Dedifferentiated amniotic fluid mesenchymal stem cell (primary cell): ENCODE results near the gene LRRC2.
A peak's percentile ranks its signal among the peaks of the same experiment; 100 is the strongest.
"Not testable (repeated sequence)": the region's sequence is repeated elsewhere in the genome, so short reads cannot be mapped to it uniquely, and the experiment has no call there.

Source experiments
- DNase-seq: peaks from one replicate; pipeline ENCODE4 v3.0.0-alpha.2; 2016; ENCODE audit errors: extremely low spot score

Gene LRRC2

DNA sequence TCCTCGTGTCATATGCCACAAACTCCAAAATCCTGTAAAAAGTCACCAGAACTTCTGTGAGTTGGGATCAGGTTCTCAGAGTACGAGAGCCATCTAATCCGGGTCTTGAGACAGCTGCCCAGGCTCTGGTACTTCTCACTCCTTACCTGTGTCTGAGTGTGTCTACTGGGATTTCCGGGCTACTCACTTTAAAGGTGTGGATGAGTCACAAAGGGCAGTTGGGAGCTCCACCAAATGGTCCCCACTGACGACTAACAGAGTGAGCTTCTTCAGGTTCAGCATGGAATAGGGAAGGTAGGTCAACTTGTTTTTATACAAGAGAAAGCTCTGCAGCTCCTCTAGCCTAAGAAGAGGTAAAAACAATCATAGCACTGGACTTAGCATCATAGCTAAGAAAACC, 38.9 kb downstream of the LRRC2 start:
- DNase-seq, result no peak

DNA sequence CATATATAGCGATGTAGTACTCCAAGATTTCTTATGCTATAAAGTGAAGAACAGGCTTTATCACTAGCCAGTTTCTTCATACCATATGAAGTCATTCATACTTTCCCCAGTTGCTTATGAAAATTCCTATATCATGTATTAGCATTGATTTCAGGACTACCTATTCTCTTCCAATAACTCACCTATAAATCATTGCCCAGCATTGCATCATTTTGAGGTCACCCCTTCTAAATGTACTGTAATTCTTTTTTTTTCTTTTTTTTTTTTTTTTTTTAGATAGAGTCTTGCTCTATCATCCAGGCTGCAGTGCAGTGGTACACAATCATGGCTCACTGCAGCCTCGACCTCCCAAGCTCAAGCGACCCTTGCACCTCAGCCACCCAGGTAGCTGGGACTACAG, 41.3 kb downstream of the LRRC2 start:
- no peak for DNase-seq

DNA sequence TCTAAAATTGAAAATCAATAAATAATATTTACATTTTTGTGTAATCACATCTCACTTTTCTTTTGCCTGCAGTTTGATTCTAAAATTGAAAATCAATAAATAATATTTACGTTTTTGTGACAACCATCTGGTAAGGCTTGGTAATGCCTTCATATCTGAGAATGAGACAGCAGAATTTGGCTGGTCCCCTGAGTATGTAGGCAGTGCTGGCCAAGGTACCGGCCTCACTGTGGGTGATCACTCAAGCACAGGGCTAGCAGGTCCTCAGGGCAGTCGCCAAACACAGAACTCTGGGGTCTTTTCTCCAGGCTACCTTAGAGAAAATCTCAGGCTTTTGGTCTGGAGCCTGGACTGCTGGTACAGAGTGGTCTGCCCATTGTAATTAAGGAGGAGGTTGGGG, 42.1 kb downstream of the LRRC2 start:
- DNase-seq, result no peak

DNA sequence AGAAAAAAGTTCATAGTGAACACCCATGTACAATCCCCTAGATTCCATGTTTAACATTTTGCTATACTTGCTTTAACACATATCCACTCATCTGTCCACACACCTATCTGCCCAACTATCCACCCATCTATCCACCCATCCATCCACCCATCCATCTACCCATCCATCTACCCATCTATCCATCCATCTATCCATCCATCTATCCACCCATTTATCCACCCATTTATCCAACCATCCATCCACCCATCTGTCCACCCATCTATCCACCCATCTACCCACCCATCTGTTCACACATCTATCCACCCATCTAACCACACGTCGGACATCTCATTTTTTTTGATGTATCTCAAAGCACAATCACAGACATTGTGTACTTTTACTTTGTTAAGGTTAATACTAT, 42.5 kb downstream of the LRRC2 start:
- no peak for DNase-seq

DNA sequence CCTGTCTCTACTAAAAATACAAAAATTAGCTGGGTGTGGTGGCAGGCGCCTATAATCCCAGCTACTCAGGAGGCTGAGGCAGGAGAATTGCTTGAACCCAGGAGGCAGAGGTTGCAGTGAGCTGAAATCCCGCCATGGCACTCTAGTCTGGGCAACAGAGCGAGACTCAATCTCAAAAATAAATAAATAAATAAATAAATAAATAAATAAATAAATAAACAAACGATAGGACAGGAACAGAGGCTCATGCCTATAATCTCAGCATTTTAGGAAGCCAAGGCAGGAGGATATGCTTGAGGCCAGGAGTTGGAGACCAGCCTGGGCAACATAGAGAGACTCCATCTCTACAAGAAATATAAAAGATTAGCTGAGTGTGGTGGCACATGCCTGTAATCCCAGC, 43.9 kb downstream of the LRRC2 start:
- DNase-seq, result not testable (repeated sequence)

DNA sequence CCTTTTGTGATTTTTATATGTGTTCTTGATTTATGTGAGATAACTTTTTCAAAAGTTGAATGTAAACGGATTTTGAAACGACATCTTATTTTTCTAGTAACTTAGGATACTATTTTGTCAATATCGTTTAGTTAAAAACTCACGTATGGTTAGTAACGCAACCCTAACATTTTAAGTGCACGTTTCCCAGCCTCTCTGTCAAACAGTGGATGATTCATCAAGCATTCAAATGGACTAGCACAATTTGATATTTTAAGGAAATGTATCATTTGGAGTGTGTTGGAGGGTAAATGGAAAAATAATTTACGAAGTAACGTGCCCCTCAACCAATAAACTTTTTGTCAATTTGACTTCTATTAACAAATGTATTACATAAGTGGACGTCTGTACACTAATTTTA, 45.0 kb downstream of the LRRC2 start:
- DNase-seq, result no peak

DNA sequence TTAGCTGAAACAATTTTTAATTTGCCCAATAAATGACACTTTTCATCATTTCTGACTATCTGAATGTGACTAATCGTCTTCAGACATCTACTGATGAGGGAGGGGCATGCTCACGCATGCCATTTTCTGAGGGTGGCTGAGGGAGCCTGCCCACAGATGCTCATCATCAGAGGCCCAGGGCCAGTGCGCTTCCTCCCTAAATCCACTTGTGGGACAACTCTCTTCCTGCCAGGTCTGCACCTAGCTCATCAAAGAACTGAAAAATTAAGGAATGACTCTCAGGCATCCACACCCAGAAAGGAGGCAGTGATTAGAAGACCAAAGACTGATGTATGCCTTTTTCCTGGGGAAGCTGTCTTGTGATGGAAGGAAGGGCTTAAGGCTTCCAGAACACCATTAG, 45.6 kb downstream of the LRRC2 start:
- no peak for DNase-seq

DNA sequence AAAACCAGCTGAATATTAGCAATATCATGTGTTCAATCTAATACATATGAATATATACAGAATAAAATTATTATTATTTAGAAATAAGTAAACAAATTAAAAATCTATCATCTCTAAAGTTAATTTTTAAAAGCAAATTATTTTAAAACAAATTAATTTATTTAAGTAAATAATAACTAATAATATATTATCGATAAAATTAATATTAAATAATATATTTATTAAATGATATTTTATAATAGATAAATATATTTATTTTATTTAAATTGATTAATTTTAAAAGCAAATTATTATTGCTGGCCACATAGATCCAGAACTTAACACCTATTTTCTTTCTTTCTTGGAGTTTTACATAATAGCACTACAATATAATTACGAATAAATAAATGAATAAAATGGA, 46.1 kb downstream of the LRRC2 start:
- no peak for DNase-seq

DNA sequence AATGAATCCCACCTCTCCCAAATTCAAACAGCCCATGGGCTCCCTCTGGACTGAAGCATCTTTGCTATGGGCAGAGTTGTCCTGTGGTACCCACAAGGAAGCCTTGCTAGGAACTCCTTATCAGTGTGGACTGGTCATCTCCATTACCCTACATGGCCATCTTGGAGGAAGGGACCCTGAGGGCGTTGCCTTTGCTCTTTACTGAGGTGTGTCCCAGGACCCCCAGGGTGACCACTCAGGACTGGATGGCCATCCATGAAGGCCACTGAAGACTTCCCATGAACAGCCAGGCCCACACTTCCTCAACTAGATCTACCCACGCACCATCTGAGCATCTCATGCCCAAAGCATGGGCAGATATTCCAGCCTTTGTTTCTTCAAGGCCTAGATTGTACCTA, 48.3 kb downstream of the LRRC2 start:
- no peak for DNase-seq

DNA sequence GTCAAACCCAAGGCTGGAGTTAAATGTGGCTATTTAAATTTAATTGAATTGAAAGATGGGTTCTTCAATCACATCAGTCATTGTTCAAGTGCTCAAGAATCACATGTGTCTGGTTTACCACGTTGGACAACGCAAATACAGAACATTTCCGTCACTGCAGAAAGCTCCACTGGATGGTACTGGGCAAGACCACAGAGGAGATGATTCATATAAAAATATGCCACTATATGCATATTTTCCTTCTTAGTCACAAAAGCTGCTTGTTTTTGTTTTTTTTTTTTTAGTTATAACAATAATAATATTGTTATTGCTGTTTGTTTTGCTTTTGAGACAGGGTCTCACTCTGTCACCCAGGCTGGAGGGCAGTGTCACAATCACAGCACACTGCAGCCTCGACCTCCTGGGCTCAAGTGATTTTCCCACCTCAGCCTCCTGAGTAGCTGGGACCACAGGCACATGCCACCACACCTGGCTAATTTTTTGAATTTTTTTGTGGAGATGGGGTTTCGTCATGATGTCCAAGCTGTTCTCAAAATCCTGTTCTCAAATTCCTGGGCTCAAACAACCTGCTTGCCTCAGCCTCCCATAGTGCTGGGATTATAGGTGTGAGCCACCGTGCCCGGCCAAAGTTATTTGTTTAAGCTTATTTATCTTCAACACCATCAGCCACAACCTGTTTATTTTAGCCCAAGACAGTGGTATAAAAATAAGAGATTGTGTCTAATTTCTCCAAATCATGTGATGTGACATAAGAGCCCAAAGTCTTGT, 48.9 kb downstream of the LRRC2 start:
- DNase-seq, result peak; percentile 78

DNA sequence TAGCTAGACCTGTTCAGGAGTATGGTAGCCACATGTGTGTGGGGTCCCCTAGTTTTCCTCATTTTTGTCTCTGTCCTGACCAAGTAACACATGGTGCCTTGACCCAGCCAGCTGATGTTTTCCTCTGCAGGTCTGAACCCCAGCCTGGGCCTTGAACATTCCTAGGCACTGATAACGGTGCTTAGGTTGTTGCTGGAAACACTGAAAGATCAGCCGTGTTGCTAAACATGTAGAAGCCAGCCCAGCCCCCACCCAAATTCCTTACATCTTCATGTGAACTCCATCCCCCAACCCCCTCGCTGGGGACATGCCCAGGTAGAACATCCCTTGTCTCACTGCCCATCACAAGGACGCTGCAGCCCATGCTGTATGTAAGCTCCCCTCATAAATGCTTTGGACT, 49.6 kb downstream of the LRRC2 start:
- DNase-seq, result no peak

DNA sequence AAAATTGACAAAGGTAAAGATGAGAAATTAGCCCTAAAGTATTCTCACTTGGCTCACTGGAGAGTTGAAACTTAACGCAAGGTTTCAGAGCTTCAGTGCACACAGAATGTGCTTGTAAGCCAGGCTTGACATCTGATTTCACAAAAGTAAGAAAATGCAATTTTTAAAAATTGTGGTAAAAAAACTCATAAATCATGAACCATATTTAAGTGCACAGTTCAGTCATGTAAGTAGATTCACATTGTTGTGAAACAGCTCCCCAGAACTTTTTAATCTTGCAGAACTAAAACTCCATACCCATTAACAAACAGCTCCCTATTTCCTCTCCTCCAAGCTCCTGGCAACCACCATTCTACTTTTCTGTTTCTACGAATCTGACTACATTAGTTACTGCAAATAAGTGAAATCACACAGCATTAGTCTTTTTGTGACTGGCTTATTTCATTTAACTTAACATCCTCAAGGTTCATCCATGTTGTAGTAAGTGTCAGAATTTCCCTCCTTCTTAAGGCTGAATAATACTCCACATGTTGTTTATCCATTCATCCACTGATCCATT, 53.8 kb downstream of the LRRC2 start:
- DNase-seq, result no peak

DNA sequence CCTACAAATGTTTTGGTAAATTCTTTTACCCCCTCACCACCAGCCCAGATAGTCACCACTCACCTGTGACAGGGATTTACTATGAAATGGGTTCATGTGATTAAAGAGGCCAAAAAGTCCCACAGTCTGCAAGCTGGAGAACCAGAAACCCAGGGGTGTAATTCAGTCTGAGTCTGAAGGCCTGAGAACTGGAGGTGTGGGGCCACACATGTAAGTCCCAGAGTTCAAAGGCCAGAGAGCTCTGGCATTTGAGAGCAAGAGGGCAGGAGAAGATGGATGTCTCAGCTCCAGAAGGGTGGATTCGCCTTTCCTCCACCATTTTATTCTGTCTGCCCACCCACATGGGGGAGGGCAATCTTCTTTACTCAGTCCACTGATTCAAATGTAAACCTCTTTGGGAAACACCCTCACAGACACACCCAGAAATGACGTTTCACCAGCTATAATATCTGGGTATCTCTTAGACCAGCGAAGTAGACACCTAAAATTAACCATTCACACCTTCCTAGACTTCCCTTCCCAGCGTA, 56.4 kb downstream of the LRRC2 start:
- no peak for DNase-seq

DNA sequence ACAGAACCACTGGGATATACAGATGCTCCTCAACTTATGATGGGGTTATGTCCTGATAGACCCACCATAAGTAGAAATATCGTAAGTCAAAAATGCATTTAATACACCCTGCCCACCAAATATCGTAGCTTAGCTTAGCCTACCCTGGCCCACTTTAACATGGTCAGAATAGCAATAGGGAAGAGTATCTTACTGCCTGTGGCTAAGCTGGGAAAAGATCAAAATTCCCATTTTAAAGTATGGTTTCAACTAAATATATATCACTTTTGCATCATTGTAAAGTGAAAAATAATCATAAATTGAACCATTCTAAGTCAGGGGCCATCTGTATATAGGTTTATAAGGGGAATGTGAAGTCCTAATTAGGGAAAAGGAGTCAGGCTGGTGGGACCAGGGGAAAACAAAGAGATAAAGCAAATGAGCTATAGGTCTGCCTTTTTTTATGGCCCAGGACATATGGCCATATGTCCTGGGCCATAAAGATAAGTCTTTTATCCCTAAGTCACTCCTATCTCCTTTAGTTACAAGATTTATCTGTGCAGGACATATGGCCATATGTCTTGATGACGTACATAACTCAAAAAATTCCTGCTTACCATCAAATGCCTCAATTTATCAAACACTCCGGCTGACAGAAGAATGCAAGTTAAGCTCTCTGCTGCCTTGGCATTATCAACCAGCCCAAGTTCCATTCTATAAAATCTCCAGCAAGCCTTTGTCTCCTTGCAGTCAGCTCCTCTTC, 57.1 kb downstream of the LRRC2 start:
- no peak for DNase-seq

DNA sequence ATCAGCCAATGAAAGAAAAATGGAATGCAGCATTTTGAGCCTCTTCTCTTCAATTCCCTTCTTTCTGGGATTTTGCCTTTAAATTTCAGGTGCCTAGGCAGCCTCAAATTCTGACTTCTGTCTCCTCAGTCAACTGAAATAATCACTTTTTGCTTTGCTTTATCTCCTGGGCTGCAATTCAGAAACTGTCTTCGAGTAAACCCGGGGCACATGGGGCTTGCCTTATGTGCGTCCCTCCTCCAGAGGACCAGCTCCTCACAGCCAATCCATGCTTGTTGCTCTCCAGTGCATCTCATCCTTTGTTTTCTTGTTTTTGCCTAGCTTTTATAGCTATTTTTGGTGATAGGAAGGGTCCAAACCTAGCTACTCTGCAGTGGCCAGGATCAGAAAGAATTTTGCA, 59.6 kb downstream of the LRRC2 start:
- DNase-seq, result no peak

DNA sequence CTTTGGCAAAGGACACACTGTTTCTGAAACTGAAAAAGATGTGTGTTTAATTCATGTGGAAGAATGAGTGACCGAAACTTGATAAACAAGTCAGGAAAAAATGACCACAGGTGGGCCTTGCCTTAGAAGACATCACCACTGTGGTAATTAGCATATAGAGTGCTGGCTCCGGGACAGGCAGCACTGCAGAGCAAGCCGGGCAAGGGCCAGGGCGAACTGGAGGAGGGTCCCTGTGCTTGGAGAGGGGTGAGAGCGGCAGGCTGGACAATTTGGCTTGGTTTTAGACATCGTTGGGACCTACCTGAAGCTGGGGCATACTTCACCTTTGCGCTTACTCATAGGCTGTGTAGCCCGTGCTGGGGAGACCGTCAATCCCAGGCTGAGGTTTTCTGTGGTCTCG, 60.1 kb downstream of the LRRC2 start:
- no peak for DNase-seq

DNA sequence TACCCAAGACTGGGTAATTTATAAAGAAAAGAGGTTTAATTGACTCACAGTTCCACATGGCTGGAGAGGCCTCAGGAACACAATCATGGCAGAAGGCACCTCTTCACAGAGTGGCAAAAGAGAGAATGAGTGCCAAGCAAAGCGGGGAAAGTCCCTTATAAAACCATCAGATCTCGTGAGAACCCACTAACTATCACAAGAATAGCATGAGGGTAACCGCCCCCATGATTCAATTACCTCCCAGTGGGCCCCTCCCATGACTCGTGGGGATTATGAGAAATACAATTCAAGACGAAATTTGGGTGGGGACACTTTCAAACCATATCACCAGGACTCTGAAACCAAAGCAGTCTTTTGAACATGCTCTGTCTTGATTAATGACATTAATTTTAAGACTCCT, 61.3 kb downstream of the LRRC2 start:
- DNase-seq, result no peak

DNA sequence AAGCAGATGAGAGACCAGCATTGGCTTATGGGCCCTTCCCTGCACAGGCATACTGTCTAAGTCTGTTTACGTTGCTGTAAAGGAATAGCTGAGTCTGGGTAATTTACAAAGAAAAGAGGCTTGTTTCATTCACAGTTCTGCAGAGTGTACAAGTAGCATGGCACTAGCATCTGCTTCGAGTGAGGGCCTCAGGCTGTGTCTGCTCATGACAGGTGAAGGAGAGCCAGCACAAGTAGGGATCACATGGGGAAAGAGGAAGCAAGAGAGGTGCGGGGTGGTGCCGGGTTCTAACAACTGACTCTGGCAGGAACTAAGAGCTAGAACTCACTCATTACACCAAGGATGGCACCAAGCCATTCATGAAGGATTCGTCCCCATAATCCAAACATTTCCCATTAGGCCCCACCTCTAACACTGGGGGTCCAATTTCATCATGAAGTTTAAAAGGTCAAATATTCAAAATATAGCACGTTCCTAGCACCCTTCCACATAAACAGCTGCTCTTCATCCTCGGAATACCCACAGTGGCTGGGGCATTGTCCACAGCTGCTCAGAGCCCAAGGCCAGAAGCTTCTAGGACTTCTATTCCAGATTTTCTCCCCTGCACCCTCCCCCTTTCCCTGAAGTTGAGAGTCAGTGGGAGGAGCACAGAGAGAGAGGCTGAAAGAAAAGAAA, 62.8 kb downstream of the LRRC2 start:
- DNase-seq, result no peak

DNA sequence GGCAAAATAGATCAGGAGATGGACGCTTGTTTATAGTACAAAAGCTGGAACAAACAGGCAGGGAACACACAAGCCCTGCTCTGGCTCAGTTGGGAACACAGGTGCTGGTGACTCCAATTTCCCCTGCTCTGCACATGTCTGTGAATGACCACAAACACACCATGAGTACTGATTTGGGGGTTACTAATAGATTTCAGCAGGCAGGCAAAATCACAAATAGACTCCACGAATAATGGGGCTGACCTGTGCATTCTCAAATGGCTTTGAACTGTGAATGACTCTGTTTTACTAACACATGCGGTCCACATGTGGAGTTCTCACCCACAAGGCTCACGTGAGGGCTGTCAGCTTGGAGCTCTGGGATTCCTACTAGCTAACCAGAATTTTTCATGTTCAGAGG, 64.4 kb downstream of the LRRC2 start:
- no peak for DNase-seq

DNA sequence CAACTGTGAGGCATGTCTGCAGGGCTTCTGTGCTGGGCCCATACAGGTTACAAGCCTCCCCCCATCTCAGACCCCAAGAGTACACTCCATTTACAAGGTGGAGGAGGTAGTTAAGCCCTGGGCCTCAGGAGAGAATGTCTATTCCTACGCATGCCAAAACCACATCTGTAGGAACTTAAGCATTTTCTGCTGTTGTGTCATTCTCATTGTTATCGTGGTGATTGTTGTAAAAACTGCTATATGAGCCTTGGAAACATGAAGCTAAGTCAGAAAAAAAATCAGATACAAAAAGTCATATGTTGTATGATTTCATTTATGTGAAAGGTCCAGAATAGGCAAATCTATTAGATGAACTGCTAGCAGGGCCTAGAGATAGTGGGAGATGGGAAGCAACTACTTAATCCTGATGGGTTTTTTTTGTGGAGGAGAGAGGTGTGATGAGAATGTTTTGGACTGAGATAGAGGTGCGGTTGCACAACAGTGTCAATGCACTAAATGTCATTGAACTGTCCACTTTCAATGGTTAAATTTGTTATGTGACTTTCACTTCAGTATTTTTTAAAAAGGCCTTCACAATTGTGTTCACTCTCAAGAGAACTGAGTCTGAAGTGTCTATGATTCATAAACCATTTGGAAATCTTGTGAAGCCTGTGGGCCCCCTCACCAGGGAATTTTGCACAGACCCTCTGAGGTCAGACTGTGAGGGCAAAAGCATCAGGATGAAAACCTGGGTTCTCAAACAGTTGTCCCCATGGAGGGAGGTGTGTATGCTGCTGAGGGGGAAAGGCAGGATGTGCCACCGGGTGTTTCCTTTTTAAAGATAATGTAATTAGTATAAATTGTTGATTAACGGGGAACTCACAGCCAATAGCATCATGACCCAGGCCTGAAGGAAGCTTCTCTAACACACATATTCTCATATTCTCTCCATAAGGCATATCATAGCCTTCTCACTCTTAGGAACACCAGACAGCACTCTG, 65.2 kb downstream of the LRRC2 start:
- peak; percentile 66 for DNase-seq

DNA sequence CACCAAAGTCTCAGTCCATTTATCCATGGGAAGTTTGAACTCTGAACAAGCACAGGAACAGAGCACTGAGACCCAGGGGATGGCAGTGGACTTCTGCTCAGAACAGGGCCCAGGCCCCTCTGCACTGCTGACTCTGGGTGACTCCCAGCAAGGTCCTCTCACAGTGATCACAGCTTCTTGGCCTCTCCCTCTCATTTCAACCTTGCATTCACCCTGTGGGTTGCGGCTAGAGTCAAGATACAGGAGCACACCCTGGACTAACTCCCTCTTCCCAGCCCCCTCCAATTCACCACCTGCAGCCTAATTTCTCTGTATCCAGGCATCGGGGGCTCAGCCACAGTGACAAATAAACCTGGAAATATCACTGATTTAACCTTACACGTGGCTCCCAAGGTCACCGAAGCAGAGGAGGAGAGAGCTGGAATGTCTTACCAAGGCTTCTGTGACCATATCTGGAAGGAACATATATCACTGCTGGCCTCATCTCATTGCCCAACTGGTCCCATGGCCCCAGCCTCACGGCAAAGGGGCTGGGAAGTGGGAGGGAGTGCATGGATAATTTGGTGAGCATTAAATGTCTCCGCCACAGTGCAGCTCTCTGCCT, 67.1 kb downstream of the LRRC2 start:
- DNase-seq, result no peak
